Measurements from ENCODE around the gene GOSR1.

- TF ChIP-seq POLR2A (IDR thresholded peaks at IDR 0.05): no peak
- no peak for TF ChIP-seq CTCF (IDR thresholded peaks at IDR 0.05)
- no peak for TF ChIP-seq POLR2AphosphoS5 (IDR thresholded peaks at IDR 0.05; ENCODE audit: insufficient read depth in 1 of 2, low read depth in 1 of 2)
Observed at GRCh38 chr17:30530346-30531025, 53.3 kb downstream of the GOSR1 start.

Measured in vagina (tissue), 2 donors.